Measurements from ENCODE around the gene OGDHL. TPM values are rescaled to one million over a fixed set of nuclear protein-coding genes. Genes with fewer than 3 reads are reported as not detected.

The OGDHL gene
- total and polyA plus RNA-seq, 2 donors from 2014 or later, result 82.8 to 247 TPM

- no peaks in the 10 kb centered on the region for H3K27me3 ChIP-seq (ENCODE audit: control insufficient read depth, insufficient read depth, low read length)
- no peaks in the 10 kb centered on the region for H3K4me1 ChIP-seq (ENCODE audit: control insufficient read depth in 2 of 3, insufficient read depth in 2 of 3, low read depth in 1 of 3, low read length in 3 of 3)
- intact Hi-C loops (cut with DNase I), result no loop called here
- no peaks in the 10 kb centered on the region for H3K9me3 ChIP-seq (ENCODE audit: control insufficient read depth in 2 of 3, insufficient read depth in 1 of 3, low read length in 3 of 3)
- H3K27ac ChIP-seq (ENCODE audit: low read depth in 2 of 2, low read length in 2 of 2), result no peak overlapping the region
- no peak for FAIRE-seq
- H3K4me3 ChIP-seq (ENCODE audit: low read length in 3 of 3), result no peak overlapping the region
- no peak overlapping the region for H3K9ac ChIP-seq (ENCODE audit: low read length in 3 of 3)
- DNase-seq, result no peak
- H3K36me3 ChIP-seq (ENCODE audit: control insufficient read depth in 2 of 3, insufficient read depth in 3 of 3, low read length in 3 of 3), result no peaks in the 10 kb centered on the region
- no peak for TF ChIP-seq CTCF (IDR thresholded peaks at IDR 0.05; ENCODE audit: borderline replicate concordance, extremely low read depth, insufficient read depth)
Measured at GRCh38 chr10:49791100-49791499, 29.0 kb upstream of the OGDHL start.

GRCh38 chr10:49784681-49785080 is 22.6 kb upstream of the OGDHL start:
- Histone ChIP-seq H3K9me3 (ENCODE audit: control insufficient read depth in 2 of 3, insufficient read depth in 1 of 3, low read length in 3 of 3) (no peaks in the 10 kb centered on the region), H3K4me1 (ENCODE audit: control insufficient read depth in 2 of 3, insufficient read depth in 2 of 3, low read depth in 1 of 3, low read length in 3 of 3) (no peaks in the 10 kb centered on the region), H3K27ac (ENCODE audit: low read depth in 2 of 2, low read length in 2 of 2) (no peak overlapping the region), H3K27me3 (ENCODE audit: control insufficient read depth, insufficient read depth, low read length) (no peaks in the 10 kb centered on the region), H3K4me3 (ENCODE audit: low read length in 3 of 3) (no peak overlapping the region), H3K9ac (ENCODE audit: low read length in 3 of 3) (no peak overlapping the region), H3K36me3 (ENCODE audit: control insufficient read depth in 2 of 3, insufficient read depth in 3 of 3, low read length in 3 of 3) (no peaks in the 10 kb centered on the region)
- intact Hi-C loops (cut with DNase I), result no loop called here
- no peak for TF ChIP-seq CTCF (IDR thresholded peaks at IDR 0.05; ENCODE audit: borderline replicate concordance, extremely low read depth, insufficient read depth)
- DNase-seq (no peak), FAIRE-seq (no peak)

- H3K4me3 ChIP-seq (ENCODE audit: low read length in 3 of 3), result no peak overlapping the region
- H3K27ac ChIP-seq (ENCODE audit: low read depth in 2 of 2, low read length in 2 of 2), result no peak overlapping the region
- FAIRE-seq, result no peak
- no peaks in the 10 kb centered on the region for H3K36me3 ChIP-seq (ENCODE audit: control insufficient read depth in 2 of 3, insufficient read depth in 3 of 3, low read length in 3 of 3)
- peak; percentile 23 for TF ChIP-seq CTCF (IDR thresholded peaks at IDR 0.05; ENCODE audit: borderline replicate concordance, extremely low read depth, insufficient read depth)
- no peaks in the 10 kb centered on the region for H3K9me3 ChIP-seq (ENCODE audit: control insufficient read depth in 2 of 3, insufficient read depth in 1 of 3, low read length in 3 of 3)
- no peaks in the 10 kb centered on the region for H3K4me1 ChIP-seq (ENCODE audit: control insufficient read depth in 2 of 3, insufficient read depth in 2 of 3, low read depth in 1 of 3, low read length in 3 of 3)
- no peak overlapping the region for H3K9ac ChIP-seq (ENCODE audit: low read length in 3 of 3)
- peak in 1 of 5 donors; percentile 13 for DNase-seq
- no peaks in the 10 kb centered on the region for H3K27me3 ChIP-seq (ENCODE audit: control insufficient read depth, insufficient read depth, low read length)
- intact Hi-C loops (cut with DNase I), result no loop called here
Measured at GRCh38 chr10:49783645-49784044, 21.5 kb upstream of the OGDHL start.

- DNase-seq (no peak), FAIRE-seq (no peak)
- no peaks in the 10 kb centered on the region for H3K9me3 ChIP-seq (ENCODE audit: control insufficient read depth in 2 of 3, insufficient read depth in 1 of 3, low read length in 3 of 3)
- no peaks in the 10 kb centered on the region for H3K27me3 ChIP-seq (ENCODE audit: control insufficient read depth, insufficient read depth, low read length)
- TF ChIP-seq CTCF (IDR thresholded peaks at IDR 0.05; ENCODE audit: borderline replicate concordance, extremely low read depth, insufficient read depth), result no peak
- H3K4me3 ChIP-seq (ENCODE audit: low read length in 3 of 3), result no peak overlapping the region
- no peaks in the 10 kb centered on the region for H3K4me1 ChIP-seq (ENCODE audit: control insufficient read depth in 2 of 3, insufficient read depth in 2 of 3, low read depth in 1 of 3, low read length in 3 of 3)
- intact Hi-C loops (cut with DNase I), result no loop called here
- no peaks in the 10 kb centered on the region for H3K36me3 ChIP-seq (ENCODE audit: control insufficient read depth in 2 of 3, insufficient read depth in 3 of 3, low read length in 3 of 3)
- no peak overlapping the region for H3K9ac ChIP-seq (ENCODE audit: low read length in 3 of 3)
- H3K27ac ChIP-seq (ENCODE audit: low read depth in 2 of 2, low read length in 2 of 2), result no peak overlapping the region
Measured at GRCh38 chr10:49781247-49781646, 19.1 kb upstream of the OGDHL start.

All from kidney (tissue), 14 donors.